Cardiac fibroblast (primary cell): Measurements from ENCODE around the gene ERVK3-1.

Source experiments
- DNase-seq, 2 donors: peaks; one replicate each; pipeline versions ENCODE4 v3.0.0 to v3.0.0-alpha.2; 2010; ENCODE audit warnings: low read depth in 2 of 2
- H3K4me3 ChIP-seq, 2 donors: replicated peaks in 1 of 2; 1 replicate in 1 of 2; 2 replicates in 1 of 2; pipeline ENCODE4 v1.5.1; 2011; ENCODE audit warnings: low read depth in 2 of 2, low read length in 2 of 2, mild to moderate bottlenecking in 2 of 2, moderate library complexity in 1 of 2
- CTCF ChIP-seq: IDR thresholded peaks from one replicate; pipeline ENCODE4 v1.5.1; 2011; ENCODE audit warnings: low read depth, mild to moderate bottlenecking, low read length, inconsistent platforms

The ERVK3-1 gene

GRCh38 chr19:58350871-58351557, 45.8 kb downstream of the ERVK3-1 start:
- no peak for TF ChIP-seq CTCF
- no peak for DNase-seq
- H3K4me3 ChIP-seq = no peak overlapping the region

GRCh38 chr19:58351558-58351878, 46.3 kb downstream of the ERVK3-1 start:
- TF ChIP-seq CTCF = no peak
- DNase-seq = no peak
- H3K4me3 ChIP-seq = no peak overlapping the region

GRCh38 chr19:58351990-58352755, 47.0 kb downstream of the ERVK3-1 start:
- no peak overlapping the region for H3K4me3 ChIP-seq
- no peak for DNase-seq
- TF ChIP-seq CTCF = no peak

GRCh38 chr19:58352760-58353671, 47.8 kb downstream of the ERVK3-1 start, which contains the start of gene A1BG:
Gene A1BG, minus strand, starts transcription at chr19:58353492. Its CDS starts 55 bp downstream, at chr19:58353437.
- TF ChIP-seq CTCF = no peak
- no peak for DNase-seq
- no peak within 1 kb of the TSS for H3K4me3 ChIP-seq

GRCh38 chr19:58353717-58354477, 48.7 kb downstream of the ERVK3-1 start:
- no peak overlapping the region for H3K4me3 ChIP-seq
- no peak for DNase-seq
- TF ChIP-seq CTCF = no peak

GRCh38 chr19:58354478-58355030, 49.4 kb downstream of the ERVK3-1 start:
- no peak overlapping the region for H3K4me3 ChIP-seq
- DNase-seq = no peak
- TF ChIP-seq CTCF = no peak
